ENCODE measurements around the gene ABLIM2.

ABLIM2 gene

DNA sequence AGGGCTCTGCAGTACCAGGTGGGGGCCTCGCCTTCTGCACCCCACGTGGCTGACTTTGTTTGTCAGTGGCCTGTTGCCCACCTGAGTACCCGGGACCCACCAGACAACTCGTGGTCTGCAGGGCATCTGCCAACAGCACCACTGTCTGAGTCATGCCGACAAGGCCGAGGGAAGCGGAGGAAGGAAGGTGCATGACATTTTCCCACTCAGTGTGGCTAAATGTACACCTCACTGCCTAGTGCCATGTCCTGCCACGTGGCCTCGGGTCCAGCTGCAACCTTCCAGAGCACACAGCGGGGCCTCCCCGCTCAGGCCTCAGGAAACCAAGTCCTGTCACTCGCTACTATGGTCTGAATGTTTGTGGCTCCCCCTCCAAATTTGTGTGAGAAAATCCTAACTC is 22.1 kb downstream of the ABLIM2 start:
- DNase-seq (ENCODE audit: low read depth): no peak

DNA sequence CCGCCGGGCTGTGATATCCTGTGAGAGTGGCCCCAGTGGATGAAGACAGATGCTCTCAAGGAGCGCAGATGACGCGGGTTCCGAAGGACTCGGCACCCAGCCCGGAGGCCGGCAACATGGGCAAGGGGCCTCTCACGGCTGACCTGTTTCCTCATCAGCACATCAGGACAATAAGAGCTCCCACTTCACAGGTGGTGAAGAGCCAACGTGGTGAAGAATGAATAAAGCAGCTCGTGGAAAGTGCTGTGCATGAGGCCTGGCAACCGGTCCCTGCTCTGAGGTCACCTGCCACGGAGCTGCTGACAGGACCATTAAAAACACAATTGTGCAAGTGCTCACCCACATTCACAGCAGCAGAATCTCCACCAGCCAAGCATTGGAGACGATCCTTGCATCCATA is 22.9 kb downstream of the ABLIM2 start:
- DNase-seq (ENCODE audit: low read depth): no peak

DNA sequence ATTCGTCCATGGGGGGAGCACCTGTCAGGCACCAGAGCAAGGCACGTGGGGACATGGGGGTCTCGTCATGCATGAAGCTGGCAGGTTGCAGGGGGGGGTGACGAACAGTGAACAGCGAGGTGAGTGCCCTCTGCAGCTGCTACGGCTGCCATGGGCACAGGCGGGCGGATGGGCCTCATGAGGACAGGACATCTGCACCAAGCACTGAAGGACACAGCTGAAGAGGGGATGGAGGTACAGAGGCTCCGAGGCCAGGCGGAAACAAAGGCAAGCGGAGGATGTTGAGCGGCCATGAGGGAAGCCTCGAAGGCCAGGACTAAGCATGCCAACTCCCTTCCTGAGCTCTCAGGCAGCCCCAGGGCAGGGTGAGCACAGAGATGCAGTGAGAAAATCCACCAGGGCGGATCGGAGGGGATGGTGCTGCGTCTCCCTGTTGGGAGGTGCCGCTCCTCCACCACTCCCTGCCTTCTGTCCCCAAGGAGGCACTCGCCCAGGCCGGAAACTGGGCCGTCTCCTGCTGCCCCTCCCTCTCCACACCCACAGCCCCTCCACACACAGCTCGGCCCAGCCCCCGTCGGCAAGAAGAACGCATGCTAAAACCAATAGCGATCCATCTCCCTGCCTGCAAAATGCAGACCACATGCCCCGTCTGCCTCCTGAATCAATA is 24.6 kb downstream of the ABLIM2 start:
- DNase-seq (ENCODE audit: low read depth): no peak

DNA sequence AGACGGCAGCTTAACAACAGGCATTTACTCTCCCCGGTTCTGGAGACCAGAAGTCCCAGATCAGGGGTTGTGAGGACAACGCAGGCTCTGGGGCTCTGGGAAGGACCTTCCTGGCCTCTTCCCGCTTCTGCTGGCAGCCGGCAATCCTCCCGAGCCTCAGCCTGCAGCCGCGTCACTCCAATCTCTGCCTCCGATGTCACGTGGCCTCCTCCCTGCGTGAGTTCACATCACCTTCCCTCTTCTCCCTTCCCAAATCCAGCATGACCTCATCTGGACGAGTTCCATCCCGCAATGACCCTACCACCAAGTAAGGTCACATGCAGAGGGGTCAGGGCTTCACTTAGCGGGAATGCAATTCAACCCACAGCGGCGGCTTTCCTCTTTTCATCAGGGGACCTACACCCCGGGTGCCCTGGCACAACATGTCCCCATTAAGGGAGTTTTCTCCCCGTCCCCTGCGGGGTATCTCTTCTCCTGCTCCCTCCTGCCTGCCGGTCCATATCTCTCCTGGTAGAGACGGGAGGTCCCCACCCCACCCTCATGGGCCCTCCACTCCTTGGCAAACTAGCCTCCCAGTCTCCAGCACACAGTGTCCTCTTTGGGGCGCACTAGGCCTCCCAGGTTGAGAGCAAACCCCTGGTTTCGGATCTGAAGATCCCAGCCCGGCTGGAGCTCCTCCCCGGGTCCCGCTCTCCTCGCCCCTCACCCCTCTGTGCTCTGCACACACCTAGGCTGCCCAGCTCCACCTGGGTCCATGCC is 25.5 kb downstream of the ABLIM2 start:
- no peak for DNase-seq (ENCODE audit: low read depth)

DNA sequence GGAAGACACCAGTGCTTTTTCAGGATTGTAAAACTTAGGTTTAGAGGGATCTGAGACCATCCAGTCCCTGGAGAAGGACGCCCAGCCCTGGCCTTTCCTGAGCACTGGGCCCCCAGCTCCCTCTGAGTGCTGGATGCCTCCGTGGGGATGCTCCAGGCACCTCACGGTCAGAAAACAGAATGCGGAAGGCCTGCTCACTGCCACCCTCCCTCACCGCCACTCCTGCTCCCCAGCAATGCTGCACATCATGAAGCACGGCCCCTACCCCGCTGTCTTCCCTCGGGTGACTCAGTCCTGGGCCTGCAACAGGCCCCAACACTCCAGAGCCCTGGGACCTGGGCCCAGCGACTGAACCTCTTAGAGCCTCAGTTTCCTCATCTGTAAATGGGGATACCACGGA is 26.2 kb downstream of the ABLIM2 start:
- DNase-seq (ENCODE audit: low read depth): no peak

DNA sequence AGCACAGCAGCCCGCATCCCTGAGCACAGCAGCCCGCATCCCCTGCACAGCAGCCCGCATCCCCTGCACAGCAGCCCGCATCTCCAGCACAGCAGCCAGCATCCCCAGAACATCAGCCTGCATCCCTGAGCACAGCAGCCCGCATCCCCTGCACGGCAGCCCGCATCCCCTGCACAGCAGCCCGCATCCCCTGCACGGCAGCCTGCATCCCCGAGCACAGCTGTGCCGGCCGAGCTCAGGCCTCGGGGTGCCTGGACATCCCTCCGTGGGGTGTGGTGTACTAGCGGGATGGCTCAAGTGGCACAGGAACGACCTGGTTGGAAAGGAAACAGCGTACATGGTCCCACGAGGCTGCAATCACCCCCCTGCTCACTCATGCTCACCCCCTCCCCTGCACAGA is 26.8 kb downstream of the ABLIM2 start:
- no peak for DNase-seq (ENCODE audit: low read depth)

DNA sequence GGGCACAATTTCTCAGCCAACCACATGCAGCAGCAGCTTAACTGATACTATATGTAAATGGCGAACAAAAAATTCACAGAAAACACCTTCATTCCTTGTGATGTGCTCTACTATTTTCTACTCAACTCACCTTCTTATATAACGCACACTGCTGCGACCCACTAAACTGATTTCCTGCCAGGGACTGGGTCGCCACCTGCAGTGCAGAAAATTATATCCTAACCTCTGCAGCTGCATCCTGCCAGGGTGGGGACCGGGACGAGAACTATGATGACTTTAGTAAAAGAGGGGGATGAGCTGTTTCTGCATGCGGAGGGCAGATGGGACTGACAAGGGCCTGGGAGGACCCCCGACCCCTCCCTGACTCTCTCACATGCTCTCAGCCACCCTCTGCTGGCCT is 27.4 kb downstream of the ABLIM2 start:
- DNase-seq (ENCODE audit: low read depth): no peak

DNA sequence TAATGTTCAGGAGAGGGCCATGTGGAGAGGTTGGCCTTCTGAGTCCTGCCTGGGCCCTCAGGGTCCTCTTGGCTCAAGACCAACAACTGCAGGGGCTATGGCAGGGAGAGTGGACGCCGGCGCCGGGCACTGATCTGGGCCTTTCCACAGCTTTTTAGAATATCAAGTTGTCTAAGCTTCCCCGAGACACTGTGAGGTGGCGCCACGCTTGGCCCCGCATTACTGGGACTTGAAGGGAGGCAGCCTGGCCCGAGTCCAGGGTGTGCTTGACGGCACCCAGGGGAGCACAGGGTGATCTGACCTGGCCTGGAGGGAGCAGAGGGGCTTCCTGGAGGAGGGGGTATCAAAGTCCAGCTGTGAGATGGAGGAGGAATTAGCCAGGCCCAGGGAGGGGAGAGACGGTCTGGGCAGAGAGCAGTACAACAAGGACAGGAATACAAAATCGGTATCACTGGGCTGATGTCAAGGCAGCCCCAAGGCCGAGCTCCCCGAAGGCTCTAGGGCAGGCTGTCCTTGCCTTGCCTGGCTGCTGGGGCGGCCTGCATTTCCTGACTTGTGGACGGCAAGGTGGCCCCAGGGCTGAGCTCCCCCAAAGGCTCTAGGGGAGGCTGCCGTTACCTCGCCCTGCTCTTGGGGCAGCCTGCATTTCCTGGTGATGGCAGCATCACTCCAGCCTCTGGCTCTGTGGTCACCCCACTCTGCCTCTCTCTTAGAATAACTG is 28.1 kb downstream of the ABLIM2 start:
- DNase-seq (ENCODE audit: low read depth): no peak

DNA sequence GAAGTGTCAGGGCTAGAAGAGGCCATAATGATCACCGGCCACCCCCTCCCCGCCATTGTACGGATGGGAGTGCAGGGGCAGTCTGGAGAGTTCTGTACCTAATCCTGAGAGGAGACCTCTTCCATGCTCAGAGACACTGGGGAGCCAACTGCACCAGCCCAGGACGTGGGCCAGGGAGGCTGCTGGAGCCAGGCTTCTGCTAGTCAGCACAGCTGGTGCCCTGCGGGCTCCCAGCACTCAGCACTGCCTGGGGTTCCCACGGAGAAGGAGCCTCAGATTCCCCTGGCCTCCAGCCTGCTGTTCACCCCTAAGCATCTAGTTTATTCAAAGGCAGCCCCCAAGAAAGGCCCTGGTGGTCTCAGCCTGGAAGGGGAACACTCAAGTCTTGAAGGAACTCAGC is 28.8 kb downstream of the ABLIM2 start:
- DNase-seq (ENCODE audit: low read depth): no peak

DNA sequence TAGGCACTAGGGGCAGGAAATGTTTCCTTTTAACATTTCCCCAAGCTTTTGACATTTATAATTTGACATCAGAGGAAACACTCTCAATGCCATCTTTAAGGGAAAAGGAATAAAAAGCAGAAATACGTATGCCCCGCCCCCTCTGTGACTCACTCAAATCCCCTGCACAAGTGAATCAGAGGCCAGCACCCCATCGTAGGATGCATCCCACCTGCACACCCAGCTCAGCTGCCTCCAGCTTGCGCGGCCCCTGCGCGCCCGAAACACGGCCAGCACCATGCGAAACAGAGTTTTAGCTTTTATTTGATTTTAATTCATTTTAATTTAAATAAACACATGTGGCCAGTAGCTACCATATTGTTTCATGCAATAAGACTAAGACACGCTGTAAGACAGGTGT is 29.5 kb downstream of the ABLIM2 start:
- no peak for DNase-seq (ENCODE audit: low read depth)

DNA sequence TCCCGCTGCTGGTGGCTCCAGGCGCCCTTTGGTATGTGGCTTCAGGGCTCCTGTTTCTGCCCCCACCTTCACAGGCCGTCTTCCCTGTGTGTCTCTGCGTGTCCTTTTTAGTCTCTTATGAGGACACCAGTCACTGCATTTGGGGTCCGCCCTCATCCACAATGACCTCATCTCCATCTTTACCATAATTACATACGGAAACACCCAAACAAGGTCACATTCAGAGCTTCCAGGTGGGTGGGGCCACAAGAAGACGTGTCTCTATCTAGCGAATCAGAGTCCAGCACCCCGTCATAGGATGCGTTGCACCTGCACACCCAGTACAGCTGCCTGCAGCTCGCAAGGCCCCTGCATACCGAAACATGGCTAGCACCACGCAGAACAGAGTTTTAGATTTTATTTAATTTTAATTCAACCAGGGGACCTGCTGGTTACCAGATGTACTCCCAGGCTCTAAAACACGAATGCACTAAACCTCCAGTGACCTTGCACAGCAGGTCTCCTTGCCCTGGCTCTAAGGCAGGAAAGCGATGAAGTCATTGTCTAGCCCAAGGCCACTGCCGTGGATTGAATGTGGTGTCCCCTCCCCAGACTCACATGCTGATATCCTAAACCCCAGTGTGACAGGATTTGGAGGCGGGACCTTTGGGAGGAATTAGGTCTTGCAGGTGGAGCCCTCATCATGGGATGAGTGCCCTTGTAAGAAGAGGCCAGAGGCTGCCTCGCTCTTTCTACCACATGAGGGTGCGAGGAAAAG is 30.3 kb downstream of the ABLIM2 start:
- DNase-seq (ENCODE audit: low read depth): no peak

DNA sequence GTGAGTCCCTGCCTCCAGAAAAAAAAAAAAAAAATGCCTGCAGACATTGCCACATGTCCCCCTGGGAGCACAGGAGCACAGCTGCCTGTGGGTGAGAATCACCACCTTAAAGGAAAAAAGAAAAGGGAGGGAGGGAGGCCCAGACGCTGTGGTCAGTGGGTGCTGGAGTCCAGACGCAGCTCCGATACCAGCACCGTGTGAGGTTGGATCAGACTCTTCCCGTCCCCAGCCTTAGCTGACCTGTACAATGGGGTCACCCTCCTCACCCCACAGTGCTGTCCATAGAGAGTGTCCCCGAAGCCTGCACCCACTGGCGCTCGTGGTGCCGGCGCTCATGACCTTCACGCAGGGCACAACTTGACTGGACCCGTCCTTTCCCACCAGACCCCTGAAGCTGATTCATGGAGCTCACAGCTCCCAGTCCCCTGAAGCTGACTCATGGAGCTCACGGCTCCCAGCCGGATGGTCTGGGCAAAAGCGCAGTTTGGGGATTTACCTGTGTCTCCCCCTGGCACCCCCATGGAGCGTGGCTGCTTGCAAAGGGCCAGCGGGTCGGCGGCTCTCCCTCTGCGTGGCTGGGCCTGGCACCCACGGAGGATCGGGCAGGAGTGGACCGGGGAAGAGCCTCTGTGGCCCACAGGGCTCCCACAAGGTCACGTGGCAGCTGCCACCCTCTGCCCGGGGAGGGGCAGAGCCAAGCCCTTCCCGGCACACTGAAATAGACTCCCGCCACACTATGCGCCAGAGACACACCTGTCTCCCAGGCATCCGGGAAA is 31.4 kb downstream of the ABLIM2 start:
- DNase-seq (ENCODE audit: low read depth): no peak

DNA sequence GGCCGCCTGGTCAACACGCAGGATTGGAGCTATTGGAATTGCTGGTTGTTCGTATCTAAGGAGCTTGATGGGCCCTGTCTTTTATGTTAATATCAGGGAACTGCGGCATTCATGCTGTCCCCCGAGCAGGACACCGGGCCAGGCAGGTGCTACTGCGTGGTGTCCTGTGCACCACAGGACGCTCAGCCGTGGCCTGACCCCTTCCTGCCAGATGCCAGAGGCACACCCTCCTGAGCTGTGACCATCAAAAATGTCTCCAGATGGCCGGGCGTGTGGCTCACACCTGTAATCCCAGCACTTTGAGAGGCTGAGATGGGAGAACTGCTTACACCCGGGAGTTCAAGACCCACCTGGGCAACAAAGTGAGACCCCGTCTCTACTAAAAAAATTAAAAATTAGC is 32.1 kb downstream of the ABLIM2 start:
- DNase-seq (ENCODE audit: low read depth): no peak

DNA sequence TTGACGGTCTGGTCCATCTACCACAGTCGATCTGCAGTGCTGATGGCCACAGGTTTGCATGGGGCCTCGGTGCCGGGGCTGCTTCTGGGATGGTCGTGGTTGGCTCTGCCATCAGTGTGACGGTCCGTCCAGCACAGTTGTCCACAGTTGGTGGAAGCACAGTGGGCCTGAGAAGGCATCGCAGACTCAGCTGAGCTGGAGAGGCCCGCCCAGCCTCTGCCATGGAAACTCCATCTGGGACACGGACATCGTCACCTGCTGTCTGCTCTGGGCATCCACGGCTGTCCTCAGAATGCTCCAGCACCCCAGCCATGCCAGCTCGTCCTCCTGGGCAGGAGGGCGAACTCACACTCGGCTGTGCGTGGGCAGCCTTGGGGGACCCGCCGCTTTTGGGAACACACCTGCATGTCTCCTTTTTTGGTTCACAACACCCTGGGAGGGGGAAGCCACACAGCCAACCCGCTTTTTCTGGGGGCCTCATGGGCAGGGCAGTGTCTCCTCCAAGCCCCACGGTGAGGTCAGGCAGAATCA is 33.0 kb downstream of the ABLIM2 start:
- no peak for DNase-seq (ENCODE audit: low read depth)

DNA sequence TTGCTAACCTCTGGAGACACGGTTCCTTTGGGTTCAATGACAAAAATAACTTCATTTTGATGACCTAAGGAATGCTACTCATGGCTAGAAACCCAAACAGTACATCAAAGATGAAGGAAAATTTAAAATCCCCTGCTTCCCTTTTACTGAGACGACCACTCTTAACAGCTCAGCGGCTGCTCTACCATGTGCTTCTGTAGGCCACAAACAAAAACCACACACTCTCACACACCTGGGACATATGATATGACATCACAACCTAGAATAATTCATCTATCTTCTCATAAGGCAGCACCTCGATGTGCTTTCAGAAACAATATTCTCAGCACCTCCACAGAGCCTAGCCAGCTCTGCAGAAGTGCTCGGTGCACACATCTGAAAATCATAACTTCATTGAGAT is 34.7 kb downstream of the ABLIM2 start:
- no peak for DNase-seq (ENCODE audit: low read depth)

DNA sequence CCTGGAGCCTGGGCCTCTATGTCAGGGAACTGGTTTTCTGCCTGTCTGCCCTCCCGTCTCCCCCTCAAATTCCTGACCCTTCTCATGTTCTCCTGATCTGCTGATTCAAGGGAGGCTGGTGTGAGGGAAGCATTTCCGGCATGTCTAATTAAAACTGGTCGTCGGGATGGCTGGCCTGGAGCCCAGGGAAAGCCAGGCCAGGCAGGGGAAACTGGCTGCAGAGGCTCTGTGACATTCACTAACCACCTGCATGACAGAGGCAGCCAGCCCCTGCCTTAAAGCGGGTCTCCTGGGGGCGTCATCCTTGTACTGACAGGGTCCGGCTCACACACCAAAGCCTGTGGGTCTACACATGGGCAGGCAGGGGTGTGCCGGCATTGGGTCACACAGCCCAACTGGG is 35.2 kb downstream of the ABLIM2 start:
- no peak for DNase-seq (ENCODE audit: low read depth)

DNA sequence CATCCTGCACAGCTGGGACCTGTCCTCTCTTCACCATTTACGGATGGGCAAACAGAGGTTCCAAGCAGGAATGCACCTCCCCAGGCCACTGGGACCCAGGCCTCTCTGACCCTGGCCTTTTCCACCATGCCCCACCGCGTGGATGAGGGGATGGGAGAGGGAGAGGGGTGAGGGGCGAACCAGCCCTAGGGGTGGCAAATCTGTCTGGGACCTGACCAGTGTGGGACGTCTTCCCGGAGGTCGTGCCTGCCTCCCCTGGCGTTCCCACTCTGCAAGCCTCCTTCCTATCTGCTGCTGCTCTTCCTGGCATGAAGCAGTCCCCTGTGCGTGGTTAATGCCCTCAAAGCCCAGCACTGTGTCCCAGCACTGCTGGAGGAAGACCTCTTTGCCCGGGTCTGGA is 35.9 kb downstream of the ABLIM2 start:
- DNase-seq (ENCODE audit: low read depth): no peak

DNA sequence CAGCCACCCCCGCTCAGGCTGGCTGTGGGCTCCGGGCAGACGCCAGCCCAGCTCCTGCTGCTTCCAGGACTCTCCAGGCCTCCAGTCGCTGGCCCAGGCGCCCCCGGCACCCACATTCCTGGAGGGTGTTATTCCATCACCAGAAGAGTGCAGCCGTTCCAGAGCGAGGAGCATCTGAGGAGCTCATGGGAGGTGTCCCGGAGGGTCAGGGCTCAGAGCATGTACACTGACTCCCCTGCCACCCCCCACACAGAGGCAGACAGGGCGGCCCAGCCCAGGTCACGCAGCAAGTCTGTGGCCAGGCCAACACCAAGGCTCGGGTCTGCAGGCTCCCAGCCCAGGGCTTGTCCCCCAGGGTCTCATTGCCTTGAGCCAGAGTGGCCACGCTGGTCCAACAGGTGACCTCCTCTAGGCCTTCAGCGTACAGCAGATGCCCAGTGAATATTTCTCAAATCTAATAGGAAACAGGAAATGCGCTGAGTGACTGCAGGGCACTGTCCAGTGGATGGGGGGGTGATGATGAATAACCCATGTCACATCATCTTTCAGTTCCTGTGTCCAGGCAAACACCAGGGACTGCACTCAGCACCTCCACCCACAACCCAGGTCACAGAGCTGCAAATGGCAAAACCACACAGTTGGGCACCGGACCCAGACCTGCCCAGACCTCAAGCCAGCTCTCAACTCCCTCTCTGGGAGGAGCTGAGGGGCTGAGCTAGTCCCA is 37.2 kb downstream of the ABLIM2 start:
- no peak for DNase-seq (ENCODE audit: low read depth)

DNA sequence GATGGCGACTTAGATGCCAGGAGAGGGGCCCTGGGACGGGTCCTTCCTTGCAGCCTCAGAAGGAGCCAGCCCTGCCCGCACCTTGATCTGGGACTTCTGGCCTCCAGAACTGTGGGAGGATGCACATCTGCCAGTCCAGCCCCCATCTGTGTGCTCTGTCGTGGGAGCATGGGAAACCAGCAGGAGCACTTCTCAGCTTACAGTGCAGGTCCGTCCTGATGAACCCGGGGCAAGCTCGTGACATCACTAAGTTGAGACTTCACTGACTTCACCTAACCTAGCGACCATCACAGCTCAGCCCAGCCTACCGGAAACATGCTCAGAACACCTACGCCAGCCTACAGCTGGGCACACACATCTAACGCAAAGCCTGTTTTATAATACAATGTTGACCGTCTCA is 38.1 kb downstream of the ABLIM2 start:
- no peak for DNase-seq (ENCODE audit: low read depth)

DNA sequence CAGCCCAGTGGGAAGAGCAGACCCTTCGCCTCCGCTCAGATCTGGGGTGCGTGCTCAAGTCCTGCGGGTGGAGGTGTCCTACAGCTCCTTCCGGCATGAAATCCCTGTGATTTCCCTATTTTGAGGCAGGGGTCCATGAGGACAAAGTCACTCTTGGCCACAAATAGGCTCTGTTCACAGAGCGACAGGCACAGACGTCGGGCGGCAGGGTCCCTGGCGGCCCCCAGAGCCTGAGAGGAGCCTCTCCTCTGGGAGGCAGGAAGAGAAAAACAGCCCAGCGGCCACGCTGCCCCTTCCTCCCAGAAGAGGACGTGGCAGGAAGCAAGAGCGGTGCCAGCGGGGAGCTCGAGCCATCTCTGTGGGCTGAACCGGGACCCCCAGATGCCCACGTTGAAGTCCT is 38.7 kb downstream of the ABLIM2 start:
- no peak for DNase-seq (ENCODE audit: low read depth)

DNA sequence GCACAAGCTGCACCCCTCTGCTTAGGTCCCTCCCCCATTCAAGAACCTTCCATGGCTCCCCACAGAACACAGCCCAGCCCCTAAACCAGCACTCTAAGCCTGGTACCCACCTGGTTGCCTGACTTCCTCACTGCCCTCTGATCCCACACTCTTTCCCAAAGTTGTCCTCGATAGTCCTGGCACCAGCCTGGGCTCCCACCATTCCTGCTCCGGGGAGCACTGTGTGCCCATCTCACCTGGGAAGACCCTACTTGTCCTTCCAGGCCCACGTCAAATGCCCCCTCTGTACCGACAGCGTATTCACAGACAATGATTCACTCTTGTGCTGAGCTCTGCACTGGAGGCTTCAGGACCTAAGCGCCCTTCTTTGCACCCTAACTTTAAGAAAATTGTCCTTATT is 40.1 kb downstream of the ABLIM2 start:
- DNase-seq (ENCODE audit: low read depth): no peak

Data from fibroblast of gingiva (primary cell).